NCI-H128 (cell line): Measurements from ENCODE around the gene KRT77.
"Not testable (repeated sequence)": the region's sequence is repeated elsewhere in the genome, so short reads cannot be mapped to it uniquely, and the experiment has no call there.

ENCODE experiments used
- DNase-seq: peaks from one replicate; lab custom pipeline; 2025; ENCODE audit not compliant: unreplicated experiment; lab: John Stamatoyannopoulos, UW

Gene KRT77

GRCh38 chr12:52703424-52703823 lies at the start of gene KRT77:
TSS of gene KRT77 (minus strand) at chr12:52703524. CDS start at chr12:52703434, 90 bp downstream.
- no peak for DNase-seq

DNA sequence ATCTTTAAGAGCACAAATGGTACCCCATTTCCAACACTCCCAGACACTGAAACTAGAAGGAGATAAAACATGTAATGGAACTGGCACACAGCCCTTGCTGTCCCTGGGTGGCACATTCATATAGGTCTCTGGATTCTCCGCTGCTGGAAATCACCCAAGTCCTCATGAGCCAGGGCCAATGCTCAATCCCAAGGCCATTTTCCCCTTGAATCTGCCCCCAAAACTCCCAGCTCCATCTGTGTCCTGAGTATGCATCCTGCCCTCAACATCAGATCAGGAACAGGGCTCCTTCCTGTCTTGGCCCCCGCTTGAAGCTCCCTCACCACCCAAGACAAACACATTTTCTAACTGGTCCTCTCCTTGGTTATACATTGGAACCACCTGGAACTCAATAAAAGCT lies 49.2 kb upstream of the KRT77 start:
- no peak for DNase-seq

DNA sequence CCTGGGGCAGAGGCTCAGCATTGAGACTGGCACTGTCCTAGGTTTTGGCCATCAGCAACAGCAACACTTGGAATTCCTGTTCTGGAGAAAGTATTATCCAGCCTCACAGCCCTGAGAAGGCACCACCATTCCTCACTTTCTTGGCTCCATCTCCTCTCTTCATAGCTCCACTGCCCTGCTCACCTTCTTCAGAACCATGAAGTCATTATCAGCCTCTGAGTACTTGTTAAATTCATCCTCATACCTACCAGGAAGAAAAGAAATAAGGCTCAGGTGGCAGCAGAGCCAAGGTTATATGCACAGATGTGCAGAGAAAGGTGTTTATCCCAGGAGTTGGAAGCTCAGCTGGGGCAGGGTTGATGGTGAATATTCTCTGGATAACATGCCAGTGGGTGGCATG lies 48.5 kb upstream of the KRT77 start:
- no peak for DNase-seq

- DNase-seq = not testable (repeated sequence)
These were observed 47.2 kb upstream of the KRT77 start for GRCh38 chr12:52750532-52750931.

- no peak for DNase-seq
These were observed 46.5 kb upstream of the KRT77 start for GRCh38 chr12:52749827-52750226.

DNA sequence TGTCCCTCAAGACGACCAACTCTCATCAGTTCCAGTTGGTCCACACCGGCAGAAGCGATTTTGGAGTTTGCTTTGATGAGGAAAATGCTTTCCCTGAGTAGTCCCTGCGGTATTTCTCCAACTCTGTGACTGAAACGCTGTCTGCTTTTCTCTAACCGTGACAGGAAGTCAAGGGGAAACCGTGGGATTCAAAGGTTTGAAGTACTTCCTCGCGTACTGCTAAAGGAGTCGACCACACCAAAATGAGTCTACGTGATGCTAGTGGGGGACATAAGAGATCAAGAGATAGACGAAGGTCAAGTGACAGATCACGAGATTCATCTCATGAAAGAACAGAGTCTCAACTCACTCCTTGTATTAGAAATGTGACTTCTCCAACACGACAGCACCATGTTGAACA lies 45.3 kb upstream of the KRT77 start:
- no peak for DNase-seq

DNA sequence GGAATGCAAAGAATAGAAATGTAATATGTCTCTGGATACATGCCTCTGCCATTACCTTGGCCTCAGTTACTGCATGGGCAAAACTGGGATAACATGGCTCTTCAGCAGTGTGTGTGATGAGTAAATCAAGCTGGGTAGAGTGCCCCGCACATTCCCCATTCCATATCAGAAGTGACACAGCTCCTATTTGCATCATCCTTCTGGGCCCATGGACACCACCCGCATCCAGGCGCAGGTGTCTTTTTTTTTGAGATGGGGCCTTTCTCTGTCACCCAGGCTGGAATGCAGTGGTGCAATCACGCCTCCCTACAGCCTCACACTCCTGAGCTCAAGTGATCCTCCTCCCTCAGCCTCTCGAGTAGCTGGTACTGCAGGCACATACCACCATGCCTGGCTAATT lies 42.2 kb upstream of the KRT77 start:
- DNase-seq = no peak

DNA sequence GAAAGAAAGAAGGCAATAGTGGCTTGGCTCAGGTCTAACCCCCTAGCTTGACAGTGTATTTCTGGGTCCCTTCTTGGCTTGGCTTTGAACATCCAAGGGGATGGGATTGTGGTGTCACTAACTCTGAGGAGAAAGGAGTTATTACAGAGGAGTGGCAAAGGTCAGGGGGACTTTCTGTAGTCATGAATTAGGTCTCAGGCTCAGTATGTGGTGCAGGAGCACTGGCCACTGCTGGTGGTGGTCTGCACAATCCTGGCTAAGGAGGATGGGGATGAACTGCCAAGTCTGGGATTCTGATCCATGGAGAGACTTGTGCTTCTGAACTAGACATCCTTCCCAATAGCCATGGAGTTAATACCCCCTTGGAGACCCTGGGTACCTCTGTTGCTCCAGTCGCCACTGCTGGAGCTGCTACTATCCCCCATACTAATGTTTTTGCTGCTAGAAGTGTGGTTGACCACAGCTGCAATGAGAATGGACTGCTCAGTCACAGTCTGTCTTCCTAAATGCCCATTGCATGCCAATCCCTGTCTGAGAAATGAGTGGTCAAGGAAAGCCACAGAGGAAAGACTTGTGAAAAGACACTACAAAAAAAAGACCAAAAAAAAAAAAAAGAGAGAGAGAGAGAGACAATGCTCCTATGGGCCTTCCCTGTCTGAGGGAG lies 41.3 kb upstream of the KRT77 start:
- DNase-seq = no peak

- no peak for DNase-seq
These were observed 39.6 kb upstream of the KRT77 start for GRCh38 chr12:52742822-52743457.

DNA sequence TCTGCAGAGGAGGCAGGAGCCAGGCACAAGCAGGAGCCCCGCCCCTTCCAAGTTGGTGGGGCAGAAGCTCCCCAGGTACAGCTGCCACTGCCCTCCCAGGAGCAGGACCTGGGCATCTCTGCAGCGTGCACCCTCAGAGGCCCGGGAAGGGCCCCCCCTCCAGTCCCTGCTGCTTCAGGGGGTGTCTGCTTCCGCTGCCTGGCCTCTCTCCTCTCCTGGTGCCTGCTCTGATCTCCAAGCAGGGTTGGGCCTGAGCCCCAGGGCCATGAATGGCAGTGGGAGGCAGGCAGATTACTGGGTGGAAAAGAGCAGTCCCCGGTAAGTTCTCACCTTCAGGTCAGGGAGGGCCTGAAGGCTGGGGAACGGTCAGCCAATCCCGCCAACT lies 38.9 kb upstream of the KRT77 start:
- DNase-seq = no peak

DNA sequence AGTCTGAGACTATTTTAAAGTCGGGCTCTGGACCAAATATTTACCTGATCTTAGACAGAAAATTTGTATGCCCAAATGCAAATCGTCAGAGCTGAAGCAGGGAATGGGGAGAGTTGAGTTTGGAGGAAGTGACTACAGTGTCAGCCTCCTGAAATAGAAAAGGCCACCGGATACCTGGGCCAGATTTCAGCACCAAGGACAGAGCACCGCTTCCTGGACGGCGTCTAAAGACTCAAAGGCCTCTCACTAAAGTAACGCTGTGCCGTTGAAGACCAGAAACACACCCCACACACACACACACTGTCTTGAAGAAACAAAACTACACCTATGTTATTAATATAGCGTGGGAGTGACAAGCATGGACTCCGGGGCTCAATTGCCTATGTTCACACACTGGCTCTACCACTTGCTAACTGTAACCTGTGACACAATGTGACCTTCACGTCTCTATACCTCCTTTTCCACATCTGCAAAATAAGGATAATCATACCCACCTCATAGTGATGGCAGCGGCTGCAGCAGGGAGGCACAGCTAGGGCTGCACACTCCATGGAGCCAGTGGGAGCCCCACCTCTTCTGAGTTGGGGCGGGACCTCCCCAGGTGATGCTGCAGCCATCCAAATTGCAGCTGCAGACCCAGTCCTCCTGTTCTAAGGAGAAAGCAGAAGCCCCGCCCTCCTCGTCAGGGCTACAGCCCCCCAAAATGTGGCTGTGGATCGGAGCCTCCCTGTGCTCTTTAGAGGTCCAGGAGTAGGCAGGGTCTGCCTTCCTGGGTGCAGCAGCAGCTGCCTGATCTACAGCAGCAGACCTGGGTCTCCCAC lies 38.3 kb upstream of the KRT77 start:
- DNase-seq = no peak

- DNase-seq = peak; percentile 44
These were observed 37.3 kb upstream of the KRT77 start for GRCh38 chr12:52740584-52740983.

DNA sequence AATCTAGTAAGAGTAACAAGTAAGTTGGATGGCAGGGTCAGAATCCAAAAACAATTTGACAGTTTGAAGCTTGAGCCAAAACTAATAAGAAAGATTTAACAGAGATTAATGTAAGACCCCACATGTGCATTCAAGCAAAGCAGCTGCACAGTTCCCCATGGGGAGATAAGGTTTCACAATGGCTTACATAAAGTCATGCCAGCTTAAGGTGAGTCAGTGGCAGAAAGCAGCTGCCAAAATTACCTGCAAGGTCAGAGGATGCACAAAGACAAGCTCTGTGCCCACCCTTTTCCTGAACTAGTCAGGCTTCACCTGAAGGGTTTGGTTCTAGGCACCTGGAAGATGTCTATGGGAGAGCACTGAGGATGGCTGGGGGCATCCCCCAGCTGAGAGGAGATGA lies 36.6 kb upstream of the KRT77 start:
- DNase-seq = no peak

DNA sequence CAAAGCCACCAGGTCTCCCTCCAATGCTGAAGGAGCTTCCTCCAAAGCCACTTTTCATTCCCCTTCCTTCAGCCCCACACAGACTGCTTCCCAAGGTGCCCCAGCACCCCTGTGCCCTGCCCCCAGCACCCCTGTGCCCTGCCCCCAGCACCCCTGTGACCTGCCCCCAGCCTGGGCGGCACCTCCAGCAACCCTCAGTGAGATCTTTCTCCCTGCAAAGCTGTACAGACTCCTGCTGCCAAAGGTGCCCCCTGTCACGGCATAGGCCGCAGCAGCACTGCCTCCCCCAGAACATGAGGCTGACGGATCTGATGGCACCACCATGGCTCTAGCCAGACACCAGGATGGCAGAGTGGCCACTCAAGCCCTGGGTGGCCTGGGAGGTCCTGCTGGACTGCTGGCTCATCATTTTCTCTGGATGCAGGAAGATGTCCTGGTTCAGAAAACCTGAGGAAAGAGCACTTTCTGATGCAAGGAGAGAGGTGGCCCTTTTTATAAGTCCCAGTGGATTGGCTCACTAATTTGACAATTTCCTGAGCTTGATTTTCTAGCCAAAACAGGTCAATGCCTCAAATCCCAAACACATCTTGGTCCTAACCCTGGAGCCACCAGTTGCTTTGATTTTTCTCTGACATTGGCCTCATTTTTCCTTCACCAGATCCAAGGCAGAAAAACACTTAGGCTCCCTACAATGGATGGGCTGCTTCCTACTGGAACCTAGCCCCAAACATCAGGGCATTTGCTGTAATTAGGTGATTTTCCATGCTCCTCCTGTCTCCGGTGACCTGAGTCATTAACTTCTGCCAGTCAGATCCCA lies 32.7 kb upstream of the KRT77 start:
- no peak for DNase-seq

DNA sequence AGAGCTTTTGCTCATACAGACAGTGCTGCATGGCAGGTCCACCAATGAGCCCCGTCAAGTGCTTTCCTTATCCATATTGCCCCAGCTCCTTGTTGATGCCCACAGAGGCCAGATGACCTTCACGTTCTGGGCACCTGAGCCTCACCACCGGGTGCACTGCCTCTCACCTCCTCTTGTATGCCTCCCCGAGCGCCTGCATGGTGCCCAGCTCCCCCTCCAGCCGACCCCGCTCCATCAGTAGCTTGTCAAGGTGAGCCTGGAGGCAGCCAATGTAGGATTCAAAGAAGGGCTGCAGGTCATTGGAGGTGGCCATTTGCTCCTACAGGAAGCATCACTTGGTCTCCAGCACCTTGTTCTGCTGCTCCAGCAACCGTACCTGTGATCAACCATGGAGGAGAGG lies 31.8 kb upstream of the KRT77 start:
- no peak for DNase-seq

GRCh38 chr12:52730793-52731192 lies 27.5 kb upstream of the KRT77 start:
- no peak for DNase-seq

GRCh38 chr12:52730383-52730782 lies 27.1 kb upstream of the KRT77 start:
- DNase-seq = no peak

DNA sequence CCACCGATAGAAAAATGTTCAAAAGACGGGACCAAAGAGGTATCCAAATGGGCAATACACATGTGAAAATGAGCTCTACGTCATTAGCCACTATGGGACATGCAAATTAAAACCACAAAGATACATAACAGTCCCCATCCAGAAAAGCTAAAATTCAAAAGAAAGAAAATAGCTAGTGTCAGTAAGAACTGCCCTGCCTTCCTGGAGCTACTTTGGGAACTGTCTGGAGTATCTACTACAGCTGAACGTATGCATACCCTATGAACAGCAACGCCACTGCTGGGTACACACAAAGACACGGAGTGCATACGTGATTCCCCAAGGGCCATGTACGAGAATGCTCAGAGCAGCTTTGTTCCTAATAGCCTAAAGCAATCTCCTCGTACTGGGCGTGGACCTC lies 25.8 kb upstream of the KRT77 start:
- no peak for DNase-seq

GRCh38 chr12:52728374-52728773 lies 25.1 kb upstream of the KRT77 start:
- DNase-seq = no peak

GRCh38 chr12:52727037-52727436 lies 23.7 kb upstream of the KRT77 start:
- no peak for DNase-seq

GRCh38 chr12:52726451-52726850 lies 23.1 kb upstream of the KRT77 start:
- no peak for DNase-seq
